GM21723 (cell line): Measurements from ENCODE around the gene CD300C.
"Not testable (repeated sequence)": the region's sequence is repeated elsewhere in the genome, so short reads cannot be mapped to it uniquely, and the experiment has no call there.

ENCODE experiments used
- ATAC-seq: cut with Tn5 transposase; IDR thresholded peaks from one replicate; pipeline ENCODE4 v1.9.1; 2021; ENCODE audit warnings: mild to moderate bottlenecking, moderate library complexity; ENCODE audit not compliant: unreplicated experiment

The CD300C gene

DNA sequence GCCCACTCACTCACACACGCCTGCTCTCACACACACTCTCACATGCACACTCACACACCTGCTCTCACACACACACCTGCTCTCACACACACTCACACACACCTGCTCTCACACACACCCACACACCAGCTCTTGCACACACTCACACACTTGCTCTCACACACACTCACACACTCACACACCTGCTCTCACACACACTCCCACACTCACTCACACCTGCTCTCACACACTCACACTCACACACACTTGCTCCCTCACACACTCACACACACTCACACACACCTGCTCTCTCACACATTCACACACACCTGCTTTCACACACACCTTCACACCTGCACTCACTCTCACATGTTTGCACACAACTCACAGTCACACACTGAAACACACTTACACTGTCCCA, 17.4 kb upstream of the CD300C start:
- ATAC-seq, result no peak

DNA sequence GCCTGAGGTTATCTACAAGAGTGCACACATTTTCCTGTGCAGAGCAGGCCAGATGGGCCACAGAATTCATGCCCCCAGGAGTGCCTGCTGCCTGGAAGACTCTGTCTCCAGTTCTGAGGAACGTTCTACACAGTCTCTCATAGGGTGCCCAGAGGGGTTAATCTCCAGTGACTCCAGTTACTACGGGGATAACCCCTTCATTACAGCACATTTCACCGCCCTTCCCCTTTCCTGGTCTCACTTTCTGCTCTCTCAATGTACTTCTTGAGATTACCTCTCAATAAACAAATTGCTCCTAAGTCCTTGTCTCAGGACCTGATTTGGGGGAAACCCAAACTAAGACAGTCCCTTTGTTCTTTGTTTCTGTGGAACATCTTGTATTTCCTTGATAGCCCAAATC, 15.7 kb upstream of the CD300C start:
- no peak for ATAC-seq

DNA sequence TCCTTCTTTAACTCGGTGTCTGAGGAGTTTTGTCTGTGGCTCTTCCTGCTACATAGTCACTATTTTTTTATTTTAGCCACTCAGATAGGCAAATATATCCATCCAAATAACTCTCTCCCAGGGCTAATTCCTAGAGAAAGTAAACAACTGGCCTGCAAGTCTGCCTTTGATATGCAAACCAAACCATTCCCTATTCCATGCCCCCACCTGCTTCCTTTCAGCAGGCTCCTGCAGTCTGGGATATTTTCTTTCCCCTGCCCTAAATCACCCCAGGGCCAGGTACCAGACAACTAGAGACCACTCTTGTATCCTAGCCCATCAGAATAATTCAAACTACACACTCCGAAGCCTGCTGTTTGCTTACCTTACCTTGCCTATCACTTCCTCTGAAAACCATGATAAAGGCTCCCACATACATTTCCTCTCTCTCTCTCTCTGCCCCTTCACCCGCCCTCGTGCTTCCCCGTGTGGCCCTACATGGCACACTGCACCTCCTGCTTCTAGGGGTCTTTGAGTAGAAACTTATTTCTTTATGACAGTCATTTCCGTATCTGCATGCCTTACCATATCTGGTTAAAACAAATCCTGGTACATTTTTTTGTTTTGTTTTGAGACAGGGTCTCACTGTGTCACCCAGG, 13.1 kb upstream of the CD300C start:
- no peak for ATAC-seq

DNA sequence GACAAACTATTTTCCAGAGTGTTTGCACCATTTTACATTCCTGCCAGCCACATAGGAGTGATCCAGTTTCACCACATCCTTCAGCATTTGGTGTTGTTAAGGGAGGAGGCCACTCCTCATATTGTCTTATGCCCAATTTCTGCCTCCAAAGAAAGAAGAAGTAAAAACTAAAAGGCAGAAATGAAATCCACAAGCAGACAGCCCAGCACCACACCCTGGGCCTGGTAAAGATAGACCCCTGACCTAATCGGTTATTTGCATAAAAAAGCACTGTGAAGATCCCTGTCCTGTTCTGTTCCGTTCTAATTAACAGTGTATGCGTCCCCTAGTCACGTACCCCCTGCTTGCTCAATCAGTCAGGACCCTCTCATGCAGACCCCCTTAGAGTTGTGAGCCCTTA, 12.5 kb upstream of the CD300C start:
- ATAC-seq, result not testable (repeated sequence)

DNA sequence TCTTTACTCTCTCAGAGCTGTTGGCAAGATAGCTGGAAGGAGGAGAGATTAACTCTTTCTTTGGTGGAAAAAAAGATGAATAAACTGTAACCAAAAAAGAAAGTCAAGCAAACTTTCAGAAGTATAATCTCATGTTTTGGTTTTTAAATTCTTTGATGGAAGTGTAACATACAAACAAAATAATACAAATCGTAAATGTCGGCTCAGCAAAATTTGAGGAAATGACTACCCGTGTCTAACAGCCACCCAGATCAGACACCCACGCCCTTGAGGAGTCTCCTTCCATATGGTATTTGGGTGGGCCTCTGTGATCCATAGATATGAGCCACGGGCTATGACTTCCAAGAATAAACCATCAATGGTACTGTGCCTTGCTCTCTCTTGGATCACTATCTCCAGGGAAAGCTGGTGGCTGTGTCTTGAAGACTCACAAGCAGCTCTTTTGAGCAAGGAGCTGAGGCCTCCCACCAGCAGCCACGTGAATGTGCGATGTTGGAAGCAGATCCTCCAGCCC, 9.6 kb upstream of the CD300C start:
- no peak for ATAC-seq

DNA sequence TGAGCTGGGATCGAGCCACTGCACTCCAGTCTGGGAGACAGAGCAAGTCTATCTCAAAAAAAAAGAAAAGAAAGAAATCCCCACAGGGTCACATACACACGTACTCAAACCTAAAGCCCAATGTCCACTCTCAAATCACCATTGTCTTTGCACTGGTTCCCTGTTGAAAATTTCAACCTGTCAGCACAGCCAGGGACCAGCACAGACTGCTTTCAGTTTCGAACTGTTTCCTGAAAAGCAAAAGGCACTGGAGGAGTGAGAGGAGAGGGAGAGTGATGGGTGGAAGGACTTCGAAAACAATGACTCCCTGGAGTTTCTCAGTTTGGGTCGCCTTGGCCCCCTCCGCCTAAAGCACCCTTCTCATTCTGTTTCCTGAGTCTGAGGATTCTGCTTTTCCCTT, 9.0 kb upstream of the CD300C start:
- ATAC-seq, result no peak

DNA sequence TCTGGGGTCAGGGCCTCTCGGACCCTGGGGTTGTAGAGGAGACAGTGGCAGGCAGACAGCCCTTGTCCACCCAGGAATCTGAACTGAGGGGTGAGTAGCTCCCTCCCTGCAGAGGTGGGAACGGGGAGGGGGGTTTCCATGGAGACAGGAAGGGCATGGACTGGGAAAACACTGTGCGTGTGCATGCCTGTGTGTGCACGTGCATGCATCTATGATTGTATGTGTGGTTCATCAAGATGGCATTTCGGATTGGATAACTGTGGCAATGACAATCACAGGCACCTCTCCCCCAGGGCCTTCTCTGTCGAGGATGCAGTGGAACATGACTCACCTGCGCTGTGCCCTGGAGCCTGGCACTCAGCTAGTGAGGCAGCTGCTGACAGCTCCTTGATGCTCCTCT, 6.1 kb upstream of the CD300C start:
- ATAC-seq, result no peak

DNA sequence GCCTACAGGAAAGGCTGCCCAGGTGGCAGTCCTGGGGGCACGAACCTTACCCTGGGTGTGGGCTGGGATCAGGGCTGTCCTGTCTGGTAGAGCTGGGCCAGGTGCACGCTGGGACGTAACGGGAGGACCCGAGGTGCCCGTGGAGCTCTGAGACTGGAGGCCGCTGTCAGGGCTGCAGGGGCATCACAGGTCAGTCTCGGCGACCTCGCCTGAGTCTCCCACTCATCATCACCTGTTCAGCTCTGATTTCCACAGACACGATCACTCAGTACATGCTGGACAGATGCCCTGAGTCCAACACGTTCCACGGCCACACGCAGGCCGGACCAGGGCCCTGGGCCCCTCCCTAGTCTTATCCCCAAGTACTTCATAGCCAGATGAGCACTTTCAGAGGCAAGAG, 4.7 kb upstream of the CD300C start:
- ATAC-seq, result no peak

DNA sequence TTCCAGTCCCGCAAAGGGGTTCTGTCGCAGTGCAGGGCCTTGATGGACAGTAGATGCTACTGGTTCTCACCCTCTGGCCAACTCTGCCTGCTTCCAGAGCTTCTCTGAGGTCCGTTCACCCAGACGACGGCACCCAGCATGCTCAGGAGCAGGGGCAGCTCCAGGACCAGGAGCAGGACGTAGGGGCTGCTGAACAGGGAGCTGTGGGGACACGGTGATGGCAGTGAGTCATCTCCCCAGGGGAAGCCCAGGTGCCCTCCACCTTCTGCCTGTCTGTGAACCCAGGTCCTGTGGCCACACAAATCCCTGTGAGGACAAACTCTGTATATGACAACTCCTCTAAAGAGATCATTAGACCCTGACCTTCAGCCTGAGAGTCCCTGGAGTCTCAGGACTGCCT, 3.4 kb upstream of the CD300C start:
- no peak for ATAC-seq

DNA sequence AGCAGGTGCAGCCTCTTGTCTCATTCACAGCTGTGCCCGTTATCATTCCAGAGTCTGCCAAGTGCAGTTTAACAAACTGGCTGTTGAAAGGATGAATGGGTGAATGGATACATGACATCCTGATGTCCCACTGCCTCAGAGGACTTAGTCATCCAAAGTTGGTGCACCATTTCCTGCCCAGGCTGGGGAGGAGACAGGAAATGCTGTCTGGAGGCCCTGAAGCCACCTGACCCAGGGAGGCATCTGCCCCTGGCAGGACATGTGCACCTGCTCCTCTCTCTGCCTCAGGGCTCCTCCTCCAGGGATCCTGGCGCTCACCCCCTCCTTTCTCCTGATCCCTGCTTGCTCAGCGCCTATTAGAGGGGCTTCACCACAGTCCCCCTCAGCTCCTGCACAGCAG, 1.8 kb upstream of the CD300C start:
- ATAC-seq, result no peak

DNA sequence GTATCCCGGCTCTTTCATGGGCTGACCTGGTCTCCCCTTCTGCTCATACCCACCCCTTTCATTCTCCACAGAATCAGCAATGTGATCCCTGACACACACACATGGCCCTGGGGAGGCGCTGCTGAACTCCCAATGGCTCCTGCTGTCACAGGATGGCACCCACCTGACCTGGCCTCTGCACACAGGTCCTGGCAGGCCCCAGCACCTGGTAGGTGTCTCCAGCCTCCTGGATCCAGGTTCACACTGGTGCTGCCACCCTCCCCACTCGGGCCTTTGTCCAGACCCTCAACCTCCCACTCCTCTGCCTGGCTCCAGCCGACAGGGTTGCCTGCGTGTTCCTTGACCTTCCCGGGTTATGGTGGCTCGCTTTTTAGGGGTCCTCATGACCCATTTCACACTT, 1.3 kb upstream of the CD300C start:
- ATAC-seq, result no peak

DNA sequence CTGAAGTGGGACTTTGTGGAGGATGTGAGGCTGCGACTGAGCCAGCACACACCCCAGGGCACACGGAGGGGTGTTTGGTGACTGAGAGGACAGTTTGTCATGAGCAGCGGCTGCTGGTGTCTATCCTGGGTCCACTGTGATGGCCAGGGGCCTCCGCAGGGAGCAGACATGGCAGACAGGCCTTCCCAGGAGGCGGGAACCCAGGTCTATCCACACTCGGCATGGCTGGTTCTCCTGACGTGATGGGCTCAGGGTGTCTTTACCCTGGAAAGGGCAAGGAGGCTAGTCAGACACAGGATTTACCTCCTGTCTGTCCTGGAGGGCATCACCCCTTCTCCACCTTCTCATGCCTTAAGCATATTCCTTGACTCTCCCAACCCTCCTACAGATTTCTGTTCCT, 671 bp upstream of the CD300C start:
- no peak for ATAC-seq

DNA sequence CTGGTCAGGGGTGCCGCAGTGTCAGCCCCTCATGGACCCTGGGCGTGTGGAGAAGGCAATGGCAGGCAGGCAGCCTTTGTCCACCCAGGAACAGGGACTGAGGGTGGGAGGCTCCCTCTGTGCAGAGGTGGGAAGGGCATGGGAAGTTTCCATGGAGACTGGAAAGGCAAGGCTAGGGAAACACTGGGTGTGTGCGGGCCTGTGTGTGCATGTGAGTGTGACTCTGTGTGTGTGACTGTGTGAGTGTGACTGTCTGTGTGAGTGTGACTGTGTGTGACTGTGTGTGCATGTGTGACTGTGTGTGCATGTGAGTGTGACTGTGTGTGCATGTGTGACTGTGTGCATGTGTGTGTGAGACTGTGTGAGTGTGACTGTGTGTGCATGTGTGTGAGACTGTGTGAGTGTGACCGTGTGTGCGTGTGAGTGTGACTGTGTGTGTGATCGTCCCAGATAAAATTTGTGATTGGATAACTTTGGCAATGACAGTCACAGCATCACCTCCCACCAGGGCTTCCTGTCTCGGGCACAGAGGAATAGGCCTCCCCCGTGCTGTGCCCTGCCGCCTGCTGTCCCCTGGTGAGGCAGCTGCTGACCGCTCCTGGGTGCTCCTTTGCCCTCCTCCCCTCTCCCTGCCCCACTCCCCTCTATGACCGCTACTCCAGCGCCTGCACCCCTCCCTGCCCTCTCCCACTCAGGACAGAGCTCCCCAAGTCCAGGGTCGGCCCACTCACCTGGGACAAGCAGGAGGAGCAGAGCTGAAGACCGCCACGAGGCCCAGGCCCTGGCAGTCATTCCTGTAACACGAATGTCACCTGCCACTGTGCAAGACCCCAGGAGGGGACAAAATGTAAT, 698 bp downstream of the CD300C start:
- no peak for ATAC-seq

DNA sequence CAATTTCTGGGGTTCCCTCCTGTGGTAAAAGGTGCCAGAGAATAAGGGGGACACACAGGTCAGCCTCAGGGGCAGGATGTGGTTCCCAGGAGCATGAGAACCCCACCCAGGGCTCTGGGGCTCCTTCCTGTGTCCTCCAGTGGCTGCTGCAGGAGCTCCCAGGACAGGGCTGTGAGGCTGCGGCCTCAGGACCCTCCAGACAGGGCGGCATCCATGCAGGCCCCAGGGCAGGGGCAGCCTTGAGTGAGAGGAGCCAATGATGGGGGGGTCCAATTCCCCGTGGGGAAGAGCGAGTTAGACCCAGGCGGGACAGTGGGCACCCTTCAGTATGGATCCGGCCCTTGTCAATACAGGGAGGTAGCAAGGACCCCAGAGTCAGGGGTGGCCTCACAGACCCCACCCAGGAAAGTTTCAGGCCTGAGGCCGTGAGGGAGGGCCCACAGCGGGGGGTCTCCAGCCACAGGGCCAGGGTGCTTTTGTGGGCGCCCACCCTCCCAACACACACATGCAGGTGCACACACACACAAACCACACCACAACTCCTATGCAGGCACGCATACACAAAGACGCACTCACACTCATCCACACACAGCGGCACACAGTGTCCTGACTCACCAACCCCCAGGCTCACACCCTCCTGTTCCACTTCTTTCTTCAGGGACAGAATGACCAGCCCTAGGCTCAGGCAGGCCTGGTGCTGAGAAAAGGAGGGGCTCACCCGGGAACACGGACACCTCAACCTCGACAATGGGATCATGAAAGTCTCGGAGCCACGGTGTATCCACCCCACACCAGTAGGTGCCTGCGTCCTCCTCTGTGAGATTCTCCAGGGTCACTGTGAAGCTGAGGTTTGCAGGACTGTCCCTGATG, 1.8 kb downstream of the CD300C start:
- ATAC-seq, result no peak

DNA sequence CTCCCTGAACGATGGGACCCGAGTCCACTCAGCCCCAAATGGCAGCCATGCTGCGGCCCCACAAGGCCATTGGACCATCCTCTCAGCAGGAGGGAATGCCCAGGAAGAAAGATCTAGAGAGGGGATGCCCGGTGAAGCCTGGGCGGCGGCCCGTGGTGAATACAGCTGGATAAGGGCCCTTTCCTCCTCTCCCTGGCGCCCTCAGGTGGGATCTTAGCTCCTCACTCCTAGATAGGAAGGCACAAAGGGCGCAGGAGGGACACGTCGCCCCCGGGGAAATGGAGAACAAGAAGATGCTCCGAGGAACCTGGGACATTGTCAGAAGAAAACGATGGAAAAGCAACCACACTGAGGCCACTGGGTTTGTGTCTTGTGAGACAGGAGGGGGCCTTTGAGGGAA, 2.5 kb downstream of the CD300C start:
- ATAC-seq, result no peak

DNA sequence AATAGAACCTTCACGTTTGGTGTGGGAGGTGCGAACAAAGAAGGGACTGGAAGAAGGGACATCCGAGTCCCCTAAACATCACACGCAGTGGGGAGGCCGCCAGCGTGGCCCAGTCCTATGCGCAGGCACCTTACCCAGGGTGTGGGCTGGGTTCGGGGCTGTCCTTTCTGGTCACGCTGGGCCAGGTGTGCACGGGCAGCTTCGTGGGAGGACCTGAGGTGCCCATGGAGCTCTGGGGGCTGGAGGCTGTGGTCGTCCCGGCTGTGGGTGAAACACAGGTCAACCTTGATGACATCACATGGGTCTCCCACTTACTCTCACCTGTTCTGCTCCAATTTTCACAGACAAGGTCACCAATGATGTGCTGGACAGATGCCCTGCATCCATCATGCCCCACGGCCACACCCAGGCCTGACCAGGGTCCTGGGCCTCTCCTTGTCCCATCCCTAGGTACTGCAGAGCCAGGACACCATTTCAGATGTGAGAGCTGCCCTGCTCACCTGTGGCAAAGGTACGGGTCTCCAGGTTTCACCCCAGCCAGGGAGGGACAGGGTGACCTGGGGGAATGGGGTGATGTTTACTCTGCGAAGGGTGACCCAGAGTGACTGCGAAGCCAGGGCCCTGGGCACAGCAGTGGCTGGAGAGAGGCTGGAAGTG, 3.1 kb downstream of the CD300C start:
- no peak for ATAC-seq

DNA sequence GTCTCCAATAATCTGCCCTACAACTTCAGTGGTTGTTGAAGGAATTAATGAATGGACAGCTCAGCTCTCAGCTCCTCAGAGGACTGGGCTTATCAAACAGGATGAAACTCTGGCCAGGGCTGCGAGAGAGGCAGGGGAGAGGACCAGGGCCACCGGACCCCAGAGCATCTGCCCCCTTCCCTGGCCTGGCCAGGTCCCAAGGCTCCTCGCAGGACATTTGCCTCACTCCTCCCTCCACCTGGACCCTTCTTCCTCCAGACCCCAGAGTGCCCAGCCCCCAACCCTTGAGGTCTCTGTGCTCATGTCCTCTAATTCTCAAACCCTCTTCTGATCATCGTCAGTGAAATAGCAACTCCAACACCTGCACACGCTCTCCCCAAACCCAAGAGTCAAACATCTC, 3.7 kb downstream of the CD300C start:
- ATAC-seq, result no peak

DNA sequence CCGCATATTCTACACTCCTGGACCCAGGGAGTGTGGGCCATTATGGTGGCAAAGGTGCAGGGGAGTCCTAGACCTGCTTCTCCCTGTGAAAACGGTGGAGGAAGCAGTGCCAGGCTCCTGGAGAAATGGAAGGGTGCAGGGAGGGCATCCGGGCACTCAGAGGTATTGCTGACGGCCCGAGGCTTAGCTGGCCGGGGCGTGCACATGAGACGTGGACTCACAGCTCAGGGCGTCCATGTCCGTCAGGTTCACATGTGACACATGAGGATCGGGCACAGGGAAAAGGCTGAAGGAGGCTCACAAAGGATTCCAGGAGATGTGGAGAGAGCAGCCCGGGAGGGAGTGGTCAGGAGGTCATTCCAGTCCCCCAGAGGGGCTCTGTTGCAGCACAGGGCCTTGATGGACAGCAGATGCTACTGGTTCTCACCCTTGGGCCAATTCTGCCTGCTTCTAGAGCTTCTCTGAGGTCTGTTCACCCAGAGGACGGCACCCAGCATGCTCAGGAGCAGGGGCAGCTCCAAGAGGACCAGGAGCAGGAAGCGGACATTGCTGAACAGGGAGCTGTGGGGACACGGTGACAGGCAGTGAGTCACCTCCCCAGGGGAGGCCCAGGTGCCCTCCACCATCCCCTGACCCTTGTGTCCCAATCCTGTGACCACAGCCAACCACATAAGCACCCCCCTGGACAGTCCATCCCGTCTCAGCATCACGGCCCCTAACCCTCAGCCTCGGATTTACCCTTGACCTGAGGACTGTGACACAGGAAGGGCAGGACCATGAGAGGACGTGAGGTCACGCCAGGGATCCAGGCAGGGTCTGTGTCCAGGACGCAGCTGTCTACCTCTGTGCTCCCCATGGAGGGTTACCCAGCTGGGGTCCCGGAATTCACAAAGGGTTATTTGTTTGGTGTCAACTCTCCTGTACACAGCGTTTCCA, 4.5 kb downstream of the CD300C start:
- no peak for ATAC-seq

DNA sequence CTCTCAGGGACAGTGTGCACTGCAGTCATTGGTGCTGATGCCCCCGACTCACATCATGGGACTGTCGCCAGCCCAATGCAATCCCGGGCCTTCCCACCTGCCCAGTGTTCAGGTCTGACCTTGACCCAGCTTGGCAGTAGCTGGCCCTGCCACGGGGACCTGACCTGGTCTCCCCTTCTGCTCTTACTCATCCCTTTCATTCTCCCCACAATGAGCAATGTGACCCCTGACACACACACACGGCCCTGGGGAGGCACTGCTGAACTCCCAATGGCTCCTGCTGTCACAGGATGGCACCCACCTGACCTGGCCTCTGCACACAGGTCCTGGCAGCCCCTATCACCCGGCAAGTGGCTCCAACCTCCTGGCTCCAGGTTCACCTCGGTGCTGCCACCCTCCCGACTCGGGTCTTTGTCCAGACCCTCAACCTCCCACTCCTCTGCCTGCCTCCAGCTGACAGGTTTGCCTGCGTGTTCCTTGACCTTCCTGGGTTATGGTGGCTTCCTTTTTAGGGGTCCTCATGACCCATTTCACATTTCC, 6.6 kb downstream of the CD300C start:
- no peak for ATAC-seq

DNA sequence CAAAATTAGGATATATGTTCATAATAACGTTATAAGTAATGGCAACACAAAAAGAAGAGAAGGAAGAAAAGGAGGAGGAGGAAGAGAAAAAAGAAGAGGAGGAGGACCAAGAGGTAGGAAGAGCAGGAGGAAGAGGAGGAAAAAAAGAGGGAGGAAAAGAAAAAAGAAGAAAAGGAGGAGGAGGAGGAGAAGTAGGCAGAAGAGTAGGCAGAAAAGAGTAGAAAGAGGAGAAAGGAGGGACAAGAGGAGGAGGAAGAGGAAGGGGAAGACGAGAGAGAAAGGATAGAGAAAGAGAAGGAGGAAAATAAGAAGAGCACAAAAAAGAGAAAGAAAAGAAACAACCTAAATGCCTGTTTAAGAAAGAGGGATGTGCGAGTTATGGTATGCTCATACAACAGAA, 9.0 kb downstream of the CD300C start:
- no peak for ATAC-seq
